HEK293 (cell line): Measurements from ENCODE around the gene ATP1B2.

Source experiments
- EGR2 ChIP-seq: fragments of 450-650 bp; formaldehyde crosslinking; IDR thresholded peaks from 2 replicates; pipeline ENCODE4 v1.5.1; 2016; ENCODE audit warnings: low read depth, missing biosample characterization, missing genetic modification characterization
- GLI4 ChIP-seq: fragments of 450-650 bp; formaldehyde crosslinking; IDR thresholded peaks from 2 replicates; pipeline ENCODE4 v1.5.1; 2016; ENCODE audit warnings: missing biosample characterization, missing genetic modification characterization
- INSM2 ChIP-seq: fragments of 450-650 bp; formaldehyde crosslinking; IDR thresholded peaks from 2 replicates; pipeline ENCODE4 v1.5.1; 2016; ENCODE audit warnings: missing biosample characterization, missing genetic modification characterization
- KLF1 ChIP-seq: fragments of 450-650 bp; formaldehyde crosslinking; IDR thresholded peaks from 2 replicates; pipeline ENCODE4 v1.5.1; 2016; ENCODE audit warnings: missing biosample characterization, missing genetic modification characterization
- KLF8 ChIP-seq: fragments of 450-650 bp; formaldehyde crosslinking; IDR thresholded peaks from 2 replicates; pipeline ENCODE4 v1.5.1; 2016; ENCODE audit warnings: missing biosample characterization, missing genetic modification characterization
- PRDM4 ChIP-seq: fragments of 450-650 bp; formaldehyde crosslinking; IDR thresholded peaks from 2 replicates; pipeline ENCODE4 v1.5.1; 2017; ENCODE audit warnings: missing biosample characterization, missing genetic modification characterization
- REPIN1 ChIP-seq: fragments of 450-650 bp; formaldehyde crosslinking; IDR thresholded peaks from 2 replicates; pipeline ENCODE4 v1.5.1; 2017; ENCODE audit warnings: missing biosample characterization, missing genetic modification characterization, low read depth
- SP3 ChIP-seq: fragments of 450-650 bp; formaldehyde crosslinking; IDR thresholded peaks from 2 replicates; pipeline ENCODE4 v1.5.1; 2016; ENCODE audit warnings: missing biosample characterization, missing genetic modification characterization
- TCF7L2 ChIP-seq: IDR thresholded peaks from 2 replicates; pipeline ENCODE4 v1.6.1; 2011; ENCODE audit warnings: low read depth, mild to moderate bottlenecking, inconsistent platforms, low read length, moderate library complexity, borderline replicate concordance
- ZBTB11 ChIP-seq: fragments of 450-650 bp; formaldehyde crosslinking; conservative IDR thresholded peaks from 2 replicates; pipeline ENCODE4 v1.5.1; 2016; ENCODE audit warnings: low read depth, missing biosample characterization, missing genetic modification characterization
- ZBTB21 ChIP-seq: fragments of 450-650 bp; formaldehyde crosslinking; IDR thresholded peaks from 2 replicates; pipeline ENCODE4 v1.5.1; 2017; ENCODE audit warnings: missing biosample characterization, missing genetic modification characterization
- ZBTB8A ChIP-seq: fragments of 450-650 bp; formaldehyde crosslinking; IDR thresholded peaks from 2 replicates; pipeline ENCODE4 v1.5.1; 2016; ENCODE audit warnings: missing biosample characterization, missing genetic modification characterization
- ZNF157 ChIP-seq: fragments of 450-650 bp; formaldehyde crosslinking; IDR thresholded peaks from 2 replicates; pipeline ENCODE4 v1.5.1; 2016; ENCODE audit warnings: missing biosample characterization, missing genetic modification characterization
- ZNF174 ChIP-seq: fragments of 450-650 bp; formaldehyde crosslinking; IDR thresholded peaks from 2 replicates; pipeline ENCODE4 v1.5.0; 2017; ENCODE audit warnings: missing biosample characterization, mild to moderate bottlenecking, missing genetic modification characterization
- ZNF184 ChIP-seq: fragments of 450-650 bp; IDR thresholded peaks from 2 replicates; pipeline ENCODE4 v1.5.1; 2018; ENCODE audit warnings: missing biosample characterization, mild to moderate bottlenecking, missing genetic modification characterization
- ZNF202 ChIP-seq: fragments of 450-650 bp; formaldehyde crosslinking; IDR thresholded peaks from 2 replicates; pipeline ENCODE4 v1.5.1; 2016; ENCODE audit warnings: missing biosample characterization, missing genetic modification characterization, borderline replicate concordance
- ZNF214 ChIP-seq: fragments of 450-650 bp; formaldehyde crosslinking; IDR thresholded peaks from 2 replicates; pipeline ENCODE4 v1.5.1; 2017; ENCODE audit warnings: missing biosample characterization, mild to moderate bottlenecking, missing genetic modification characterization, borderline replicate concordance
- ZNF311 ChIP-seq: fragments of 450-650 bp; formaldehyde crosslinking; IDR thresholded peaks from 2 replicates; pipeline ENCODE4 v1.5.1; 2017; ENCODE audit warnings: missing biosample characterization, missing genetic modification characterization, borderline replicate concordance
- ZNF37A ChIP-seq: fragments of 450-650 bp; IDR thresholded peaks from 2 replicates; pipeline ENCODE4 v1.5.1; 2018; ENCODE audit warnings: missing biosample characterization, missing genetic modification characterization
- ZNF398 ChIP-seq: fragments of 450-650 bp; formaldehyde crosslinking; IDR thresholded peaks from 2 replicates; pipeline ENCODE4 v1.5.1; 2017; ENCODE audit warnings: missing biosample characterization, missing genetic modification characterization
- ZNF510 ChIP-seq: fragments of 450-650 bp; formaldehyde crosslinking; IDR thresholded peaks from 2 replicates; pipeline ENCODE4 v1.5.1; 2018; ENCODE audit warnings: mild to moderate bottlenecking, missing genetic modification characterization, missing biosample characterization; ENCODE audit not compliant: insufficient replicate concordance
- ZNF555 ChIP-seq: fragments of 450-650 bp; formaldehyde crosslinking; conservative IDR thresholded peaks from 2 replicates; pipeline ENCODE4 v1.5.1; 2017; ENCODE audit warnings: missing biosample characterization, mild to moderate bottlenecking, missing genetic modification characterization, inconsistent platforms
- ZNF596 ChIP-seq: fragments of 450-650 bp; IDR thresholded peaks from 2 replicates; pipeline ENCODE4 v1.5.0; 2018; ENCODE audit warnings: missing biosample characterization, mild to moderate bottlenecking, missing genetic modification characterization, moderate library complexity
- ZNF658 ChIP-seq: fragments of 450-650 bp; formaldehyde crosslinking; IDR thresholded peaks from 2 replicates; pipeline ENCODE4; 2016; ENCODE audit warnings: missing biosample characterization, missing genetic modification characterization
- ZNF660 ChIP-seq: fragments of 450-650 bp; IDR thresholded peaks from 2 replicates; pipeline ENCODE4 v1.5.1; 2018; ENCODE audit warnings: missing biosample characterization, mild to moderate bottlenecking, missing genetic modification characterization
- ZNF664 ChIP-seq: fragments of 450-650 bp; formaldehyde crosslinking; IDR thresholded peaks from 2 replicates; pipeline ENCODE4 v1.5.1; 2016; ENCODE audit warnings: missing biosample characterization, missing genetic modification characterization
- ZNF677 ChIP-seq: fragments of 450-650 bp; IDR thresholded peaks from 2 replicates; pipeline ENCODE4 v1.5.0; 2018; ENCODE audit warnings: missing biosample characterization, mild to moderate bottlenecking, missing genetic modification characterization, moderate library complexity
- ZSCAN30 ChIP-seq: fragments of 450-650 bp; IDR thresholded peaks from 2 replicates; pipeline ENCODE4 v1.5.1; 2018; ENCODE audit warnings: missing biosample characterization, mild to moderate bottlenecking, missing genetic modification characterization, moderate library complexity
- TF ChIP-seq, protein P1 (sequence below): fragments of 450-650 bp; formaldehyde crosslinking; IDR thresholded peaks from 2 replicates; pipeline ENCODE4 v1.5.1; 2016; ENCODE audit warnings: missing biosample characterization, missing genetic modification characterization

The ATP1B2 gene

DNA sequence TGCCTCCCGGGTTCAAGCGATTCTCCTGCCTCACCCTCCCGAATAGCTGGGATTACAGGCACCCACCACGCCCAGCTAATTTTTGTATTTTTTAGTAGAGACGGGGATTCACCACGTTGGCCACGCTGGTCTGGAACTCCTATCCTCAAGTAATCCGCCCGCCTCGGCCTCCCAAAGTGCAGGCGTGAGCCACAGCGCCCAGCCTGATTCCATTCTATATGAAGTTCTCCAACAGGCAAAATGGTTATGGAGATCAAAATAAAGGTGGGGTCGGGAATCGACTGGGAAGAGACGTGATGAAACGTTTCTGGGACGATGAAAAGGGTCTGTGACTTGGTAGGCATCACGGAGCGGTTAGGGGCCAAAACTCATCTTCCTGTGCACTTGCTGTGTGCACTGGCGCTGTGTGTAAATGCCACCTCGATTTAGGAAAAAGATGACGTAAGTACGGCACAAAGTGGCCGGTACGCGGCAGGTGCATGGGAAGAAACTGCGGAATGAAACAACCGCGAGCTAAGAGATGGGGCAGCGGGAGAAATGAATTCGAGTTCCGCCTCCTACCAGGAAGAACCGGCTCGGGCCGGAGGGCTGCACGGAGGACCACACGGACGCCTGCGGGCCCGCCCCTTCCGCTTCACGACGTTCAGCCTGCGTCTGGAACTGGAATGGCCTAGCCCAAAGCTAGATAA, 35.0 kb downstream of the ATP1B2 start (continued):
- no peak for TF ChIP-seq ZNF398 (tag by site-specific recombination)
- TF ChIP-seq ZNF311 (tag by site-specific recombination): no peak
- no peak for TF ChIP-seq ZNF664 (tag by site-specific recombination)
- TF ChIP-seq INSM2 (tag by site-specific recombination): no peak
- TF ChIP-seq ZNF202 (tag by site-specific recombination): no peak
- peak; percentile 98 for TF ChIP-seq ZBTB11 (tag by site-specific recombination)
- 0 out of 2 replicates have a peak, but pooled peaks have one; percentile 20 for TF ChIP-seq PRDM4 (tag by site-specific recombination)
- TF ChIP-seq KLF8: peak; percentile 48
- peak; percentile 39; the same call in 1 of the 2 replicates for TF ChIP-seq KLF1 (tag by site-specific recombination)
- TF ChIP-seq EGR2 (tag by site-specific recombination): no peak
- TF ChIP-seq ZNF596: no peak
- TF ChIP-seq SP3 (tag by site-specific recombination): peak; percentile 87
- TF ChIP-seq ZNF184 (tag by site-specific recombination): no peak
- TF ChIP-seq ZNF677: no peak
- TF ChIP-seq, protein P1, sequence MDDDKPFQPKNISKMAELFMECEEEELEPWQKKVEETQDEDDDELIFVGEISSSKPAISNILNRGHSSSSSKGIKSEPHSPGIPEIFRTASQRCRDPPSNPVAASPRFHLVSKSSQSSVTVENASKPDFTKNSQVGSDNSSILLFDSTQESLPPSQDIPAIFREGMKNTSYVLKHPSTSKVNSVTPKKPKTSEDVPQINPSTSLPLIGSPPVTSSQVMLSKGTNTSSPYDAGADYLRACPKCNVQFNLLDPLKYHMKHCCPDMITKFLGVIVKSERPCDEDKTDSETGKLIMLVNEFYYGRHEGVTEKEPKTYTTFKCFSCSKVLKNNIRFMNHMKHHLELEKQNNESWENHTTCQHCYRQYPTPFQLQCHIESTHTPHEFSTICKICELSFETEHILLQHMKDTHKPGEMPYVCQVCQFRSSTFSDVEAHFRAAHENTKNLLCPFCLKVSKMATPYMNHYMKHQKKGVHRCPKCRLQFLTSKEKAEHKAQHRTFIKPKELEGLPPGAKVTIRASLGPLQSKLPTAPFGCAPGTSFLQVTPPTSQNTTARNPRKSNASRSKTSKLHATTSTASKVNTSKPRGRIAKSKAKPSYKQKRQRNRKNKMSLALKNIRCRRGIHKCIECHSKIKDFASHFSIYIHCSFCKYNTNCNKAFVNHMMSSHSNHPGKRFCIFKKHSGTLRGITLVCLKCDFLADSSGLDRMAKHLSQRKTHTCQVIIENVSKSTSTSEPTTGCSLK (tag by site-specific recombination): no peak
- TF ChIP-seq ZNF37A: no peak
- TF ChIP-seq ZNF214 (tag by site-specific recombination): no peak
- TF ChIP-seq GLI4: no peak
- no peak; the same call in none of the 2 replicates for TF ChIP-seq ZNF660 (tag by site-specific recombination)
- TF ChIP-seq ZNF174 (tag by site-specific recombination): no peak
- TF ChIP-seq REPIN1 (tag by site-specific recombination): no peak
- peak; percentile 68; the same call in 1 of the 2 replicates for TF ChIP-seq ZSCAN30 (tag by site-specific recombination)
- TF ChIP-seq TCF7L2: no peak
- TF ChIP-seq ZNF555 (tag by site-specific recombination): no peak
- TF ChIP-seq ZBTB8A (tag by site-specific recombination): no peak; the same call in 1 of the 2 replicates
- TF ChIP-seq ZNF157 (tag by site-specific recombination): no peak
- no peak for TF ChIP-seq ZNF510 (tag by site-specific recombination)
- TF ChIP-seq ZBTB21 (tag by site-specific recombination): peak; percentile 69; the same call in 1 of the 2 replicates
- TF ChIP-seq ZNF658 (tag by site-specific recombination): no peak
